H1 (cell line): ENCODE measurements around the gene NIPAL4. TPM values are rescaled to one million over a fixed set of nuclear protein-coding genes. Genes with fewer than 3 reads are reported as not detected.

Experiments used
- CTCF ChIA-PET: fragments of 300-600 bp; sonication (Branson Sonifier 250); formaldehyde crosslinking; loops from one replicate; lab custom pipeline; 2021; ENCODE audit not compliant: partially characterized antibody; lab: Charles Lee
- POLR2A ChIA-PET: fragments of 300-600 bp; sonication (Branson Sonifier 250); formaldehyde crosslinking; loops from one replicate; lab custom pipeline; 2021; ENCODE audit warnings: inconsistent platforms; ENCODE audit not compliant: partially characterized antibody; lab: Charles Lee
- DNase-seq, 2 experiments: peaks; one replicate each; pipeline versions ENCODE4 v3.0.0 to v3.0.0-alpha.2; 2010 to 2022; ENCODE audit warnings: low spot score in 2 of 2, low read depth in 1 of 2, mixed read lengths in 1 of 2
- FAIRE-seq: peaks from 2 replicates; lab custom pipeline; 2011; peaks lifted over from hg19 to GRCh38; lab: Jason Lieb, UNC
- H2AFZ ChIP-seq: 2 replicates; pipeline ENCODE4 v1.8.1; 2012; ENCODE audit warnings: low read length, inconsistent platforms
- H2AK5ac ChIP-seq: 2 replicates; pipeline ENCODE4 v1.6.1; 2013; ENCODE audit warnings: low read depth, low read length
- H2BK120ac ChIP-seq: replicated peaks from 2 replicates; pipeline ENCODE3; 2013; ENCODE audit warnings: low read depth, low read length, inconsistent platforms
- H2BK12ac ChIP-seq: 2 replicates; pipeline ENCODE4 v1.6.1; 2013; ENCODE audit warnings: low read depth, low read length
- H2BK15ac ChIP-seq: 2 replicates; pipeline ENCODE4 v1.6.1; 2013; ENCODE audit warnings: low read length
- H2BK20ac ChIP-seq: 2 replicates; pipeline ENCODE4 v1.6.1; 2013; ENCODE audit warnings: low read length
- H2BK5ac ChIP-seq: 2 replicates; pipeline ENCODE4 v1.6.1; 2013; ENCODE audit warnings: low read depth, low read length
- H3K14ac ChIP-seq: 2 replicates; pipeline ENCODE4 v1.6.1; 2013; ENCODE audit warnings: inconsistent platforms; ENCODE audit not compliant: insufficient read length
- H3K18ac ChIP-seq: 2 replicates; pipeline ENCODE4 v1.6.1; 2013; ENCODE audit warnings: low read length; ENCODE audit errors: extremely low read depth
- H3K23ac ChIP-seq: 2 replicates; pipeline ENCODE4 v1.6.1; 2013; ENCODE audit warnings: inconsistent platforms; ENCODE audit not compliant: insufficient read length
- H3K23me2 ChIP-seq: 2 replicates; pipeline ENCODE4 v1.6.1; 2013; ENCODE audit warnings: low read depth, low read length
- H3K27ac ChIP-seq: 2 replicates; pipeline ENCODE4 v1.6.1; 2011; ENCODE audit warnings: low read depth, low read length, inconsistent platforms
- H3K27me3 ChIP-seq, 4 experiments: replicated peaks in 1 of 4; 1 replicate in 1 of 4; 2 replicates in 3 of 4; pipeline versions ENCODE4 v1.6.1 to v1.8.1; 2011 to 2013; ENCODE audit warnings: low read length in 3 of 4, mild to moderate bottlenecking in 3 of 4, inconsistent platforms in 2 of 4, mixed read lengths in 2 of 4, moderate library complexity in 1 of 4; ENCODE audit not compliant: control insufficient read depth in 3 of 4, insufficient read depth in 3 of 4; ENCODE audit errors: extremely low read depth in 1 of 4
- H3K36me3 ChIP-seq, 4 experiments: 2 replicates each; pipeline versions ENCODE4 v1.6.1 to v1.8.1; 2011 to 2013; ENCODE audit warnings: mild to moderate bottlenecking in 4 of 4, low read length in 3 of 4, moderate library complexity in 2 of 4, control low read depth in 1 of 4, inconsistent platforms in 1 of 4; ENCODE audit not compliant: insufficient read depth in 4 of 4, control insufficient read depth in 2 of 4
- H3K4ac ChIP-seq: replicated peaks from 2 replicates; pipeline ENCODE3; 2013; ENCODE audit warnings: low read length, low read depth, mixed read lengths, inconsistent platforms; ENCODE audit not compliant: insufficient read length
- H3K4me1 ChIP-seq, 4 experiments: replicated peaks in 1 of 4; 1 replicate in 1 of 4; 2 replicates in 3 of 4; pipeline versions ENCODE4 v1.6.1 to v1.8.1; 2011 to 2013; ENCODE audit warnings: low read length in 3 of 4, inconsistent platforms in 2 of 4, mixed read lengths in 1 of 4; ENCODE audit not compliant: insufficient read depth in 4 of 4, control insufficient read depth in 3 of 4
- H3K4me2 ChIP-seq, 2 experiments: 2 replicates each; pipeline versions ENCODE4 v1.6.1 to v1.8.1; 2011 to 2013; ENCODE audit warnings: low read depth in 2 of 2, low read length in 2 of 2, control low read depth in 1 of 2, inconsistent platforms in 1 of 2, mild to moderate bottlenecking in 1 of 2; ENCODE audit not compliant: insufficient read depth in 1 of 2
- H3K4me3 ChIP-seq, 4 experiments: fragments of 200-600, 300-600 bp in 1 of 4; sonication (generic), shearing (Covaris generic), sonication (Bioruptor Twin) in 1 of 4; 2 replicates each; pipeline versions ENCODE4 v1.5.1 to v1.8.1; 2011 to 2016; ENCODE audit warnings: low read length in 4 of 4, low read depth in 3 of 4, control low read depth in 2 of 4, inconsistent platforms in 2 of 4, mild to moderate bottlenecking in 2 of 4, mixed read lengths in 1 of 4, moderate library complexity in 1 of 4; ENCODE audit not compliant: insufficient read depth in 2 of 4; ENCODE audit errors: extremely low read depth in 1 of 4
- H3K56ac ChIP-seq: replicated peaks from 2 replicates; pipeline ENCODE3; 2013; ENCODE audit warnings: low read depth, mild to moderate bottlenecking, mixed read lengths, low read length, inconsistent platforms; ENCODE audit not compliant: insufficient read length
- H3K79me1 ChIP-seq: 2 replicates; pipeline ENCODE4 v1.6.1; 2013; ENCODE audit warnings: low read depth, low read length, control low read depth
- H3K79me2 ChIP-seq, 2 experiments: 2 replicates each; pipeline versions ENCODE4 v1.6.1 to v1.8.1; 2012 to 2013; ENCODE audit warnings: low read length in 2 of 2, mild to moderate bottlenecking in 2 of 2, inconsistent platforms in 1 of 2; ENCODE audit not compliant: insufficient read depth in 2 of 2, control insufficient read depth in 1 of 2
- H3K9ac ChIP-seq, 4 experiments: replicated peaks in 1 of 4; 1 replicate in 1 of 4; 2 replicates in 3 of 4; pipeline versions ENCODE4 v1.6.1 to v1.8.1; 2011 to 2013; ENCODE audit warnings: low read depth in 3 of 4, low read length in 3 of 4, control low read depth in 2 of 4, mild to moderate bottlenecking in 2 of 4, moderate library complexity in 2 of 4, inconsistent platforms in 1 of 4; ENCODE audit errors: extremely low read depth in 1 of 4
- H3K9me3 ChIP-seq, 2 experiments: 2 replicates each; pipeline versions ENCODE4 v1.6.1 to v1.8.1; 2012 to 2013; ENCODE audit warnings: mild to moderate bottlenecking in 2 of 2, moderate library complexity in 2 of 2, control low read depth in 1 of 2, inconsistent platforms in 1 of 2, low read depth in 1 of 2, low read length in 1 of 2, mixed read lengths in 1 of 2; ENCODE audit not compliant: insufficient read depth in 2 of 2
- H4K20me1 ChIP-seq, 2 experiments: replicated peaks in 1 of 2; 2 replicates each; pipeline versions ENCODE3 to v1.8.1; 2011 to 2013; ENCODE audit warnings: inconsistent platforms in 2 of 2, low read length in 2 of 2, mild to moderate bottlenecking in 1 of 2; ENCODE audit not compliant: insufficient read depth in 2 of 2, control insufficient read depth in 1 of 2
- H4K5ac ChIP-seq: 2 replicates; pipeline ENCODE4 v1.6.1; 2013; ENCODE audit warnings: low read length, low read depth, mixed read lengths, inconsistent platforms; ENCODE audit not compliant: insufficient read length
- H4K8ac ChIP-seq: 2 replicates; pipeline ENCODE4 v1.8.0; 2013; ENCODE audit warnings: mild to moderate bottlenecking, moderate library complexity, low read length, inconsistent platforms; ENCODE audit not compliant: insufficient read depth; ENCODE audit errors: extremely low read depth
- H4K91ac ChIP-seq: replicated peaks from 2 replicates; pipeline ENCODE3; 2013; ENCODE audit warnings: low read length, mixed read lengths, inconsistent platforms; ENCODE audit not compliant: insufficient read length
- EZH2 ChIP-seq: fragments of 200-600 bp; sonication (generic); IDR thresholded peaks from 2 replicates; pipeline ENCODE4 v1.7.1; 2012; ENCODE audit warnings: low read depth, mild to moderate bottlenecking, moderate library complexity, low read length, inconsistent platforms; ENCODE audit not compliant: severe bottlenecking
- WGBS, 2 experiments: shearing (Covaris generic) in 1 of 2; methylation state at CpG; one replicate each; pipeline versions ENCODE4 v1.1.6 to v1.1.7; 2013 to 2015; ENCODE audit warnings: low lambda C conversion rate in 2 of 2, mixed read lengths in 2 of 2, inconsistent platforms in 1 of 2, low coverage in 1 of 2, missing lambda C conversion rate in 1 of 2; ENCODE audit not compliant: insufficient replicate concordance in 2 of 2, insufficient coverage in 1 of 2, insufficient read length in 1 of 2; ENCODE audit errors: extremely low coverage in 1 of 2, missing lambda C conversion rate in 1 of 2; 5-methylcytosine and 5-hydroxymethylcytosine counted together
- polyA plus RNA-seq, 7 experiments: library from polyadenylated mRNA; depleted of rRNA in 3 of 7; stranded (reverse) in 5 of 7; unstranded in 2 of 7; fragments of >200 nt in 5 of 7; fragments of 200-250 nt in 2 of 7; gene quantifications; 1 replicate in 5 of 7; 2 replicates in 1 of 7; 4 replicates in 1 of 7; pipeline versions ENCODE4 v1.2.1 to v1.2.3, GENCODE V29; 2011 to 2013; ENCODE audit warnings: missing spikeins in 2 of 7, mixed read lengths in 2 of 7
- total RNA-seq: library from RNA; stranded (reverse); fragmentation: NEBNext Ultra II Directional; extraction: Animal tissue kit (Norgen Biotek cat#: 25700); gene quantifications from 2 replicates; pipeline ENCODE4 v1.2.1, GENCODE V29; 2021

The NIPAL4 gene
- total and polyA plus RNA-seq, 2 of the 8 experiments (the other 6 are each of a cell fraction or from before 2014, with no cell fraction given) = 0.09 to 0.20 TPM

- H3K4me3 ChIP-seq = no peak overlapping the region
- POLR2A ChIA-PET = no interaction called here
- FAIRE-seq (no peak), DNase-seq (peak in 1 of 2 experiments; percentile 14)
- H3K9ac ChIP-seq = no peak overlapping the region
- CTCF ChIA-PET = interaction anchor here (1.1 to 10.0 kb wide), 5 partner anchors 8 to 20 kb away, joined by 3 to 112 read pairs (median 4); no protein-coding TSS in a partner anchor
- no peak overlapping the region for H3K4ac ChIP-seq
- no peak overlapping the region for H2AFZ ChIP-seq
- no peaks in the 10 kb centered on the region for H3K79me1 ChIP-seq
- H3K27ac ChIP-seq = no peak overlapping the region
- WGBS, 2 experiments = 100% methylated on average over 5 of the region's 5 CpGs; no CpG with 5 or more reads in 1 of the 2 experiments
- H3K4me2 ChIP-seq = no peak overlapping the region
- H2BK12ac ChIP-seq = no peak overlapping the region
- no peak overlapping the region for H2BK15ac ChIP-seq
- no peak overlapping the region for H3K14ac ChIP-seq
- H2BK120ac ChIP-seq = no peak overlapping the region
- H3K27me3 ChIP-seq = peaks cover 9 to 22% (median 18%) of the 10 kb centered on the region in 4 experiments
- H4K5ac ChIP-seq = no peak overlapping the region
- no peak overlapping the region for H2BK20ac ChIP-seq
- no peaks in the 10 kb centered on the region for H3K79me2 ChIP-seq
- H2AK5ac ChIP-seq = no peak overlapping the region
- H3K9me3 ChIP-seq = no peaks in the 10 kb centered on the region
- no peak overlapping the region for H4K91ac ChIP-seq
- peaks cover 0 to 5% (median 4%) of the 10 kb centered on the region in 4 experiments; a peak in 6 of 7 replicates for H3K4me1 ChIP-seq
- H3K18ac ChIP-seq = no peak overlapping the region
- no peaks in the 10 kb centered on the region for H4K20me1 ChIP-seq
- no peak overlapping the region for H3K23ac ChIP-seq
- H3K23me2 ChIP-seq = peaks cover 8% of the 10 kb centered on the region; the same call in 1 of the 2 replicates
- no peaks in the 10 kb centered on the region for H3K36me3 ChIP-seq
- no peak overlapping the region for H2BK5ac ChIP-seq
- no peak overlapping the region for H3K56ac ChIP-seq
- TF ChIP-seq EZH2 = no peak
- TF ChIP-seq, all 59 proteins: peak for 0
- no peak overlapping the region for H4K8ac ChIP-seq
Observed at GRCh38 chr5:157456301-157456700, 3.7 kb upstream of the NIPAL4 start.
